ENCODE data around the gene SPAG4. TPM values are rescaled to one million over a fixed set of nuclear protein-coding genes. Genes with fewer than 3 reads are reported as not detected.

Gene SPAG4
- total RNA-seq, 1 donor from 2014 or later: 1.9 TPM

DNA sequence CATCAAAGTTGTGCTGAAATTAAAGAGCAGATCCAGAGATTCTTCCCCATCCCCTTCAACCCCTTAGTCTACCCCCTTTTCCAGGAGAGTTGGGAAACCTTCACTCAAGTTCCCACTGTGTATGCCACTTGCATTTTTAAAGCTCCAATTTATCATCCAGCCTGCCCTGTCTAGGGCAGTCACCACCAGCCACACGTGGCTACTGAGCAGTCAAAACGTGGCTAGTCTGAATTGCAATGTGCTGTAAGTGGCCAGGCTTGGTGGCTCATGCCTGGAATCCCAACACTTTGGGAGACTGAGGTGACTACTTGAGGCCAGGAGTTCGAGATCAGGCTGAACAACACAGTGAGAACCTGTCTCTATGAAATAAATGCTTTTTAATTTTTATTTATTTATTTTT, 38.8 kb upstream of the SPAG4 start:
- H3K4me1 Mint-ChIP-seq (ENCODE audit: unreplicated experiment): no peaks in the 10 kb centered on the region
- no peak for DNase-seq (ENCODE audit: extremely low spot score, unreplicated experiment)
- H3K36me3 Mint-ChIP-seq (ENCODE audit: unreplicated experiment): peaks cover 3% of the 10 kb centered on the region
- peaks cover 16% of the 10 kb centered on the region for H3K9me3 Mint-ChIP-seq (ENCODE audit: unreplicated experiment)
- TF ChIP-seq, protein P1, sequence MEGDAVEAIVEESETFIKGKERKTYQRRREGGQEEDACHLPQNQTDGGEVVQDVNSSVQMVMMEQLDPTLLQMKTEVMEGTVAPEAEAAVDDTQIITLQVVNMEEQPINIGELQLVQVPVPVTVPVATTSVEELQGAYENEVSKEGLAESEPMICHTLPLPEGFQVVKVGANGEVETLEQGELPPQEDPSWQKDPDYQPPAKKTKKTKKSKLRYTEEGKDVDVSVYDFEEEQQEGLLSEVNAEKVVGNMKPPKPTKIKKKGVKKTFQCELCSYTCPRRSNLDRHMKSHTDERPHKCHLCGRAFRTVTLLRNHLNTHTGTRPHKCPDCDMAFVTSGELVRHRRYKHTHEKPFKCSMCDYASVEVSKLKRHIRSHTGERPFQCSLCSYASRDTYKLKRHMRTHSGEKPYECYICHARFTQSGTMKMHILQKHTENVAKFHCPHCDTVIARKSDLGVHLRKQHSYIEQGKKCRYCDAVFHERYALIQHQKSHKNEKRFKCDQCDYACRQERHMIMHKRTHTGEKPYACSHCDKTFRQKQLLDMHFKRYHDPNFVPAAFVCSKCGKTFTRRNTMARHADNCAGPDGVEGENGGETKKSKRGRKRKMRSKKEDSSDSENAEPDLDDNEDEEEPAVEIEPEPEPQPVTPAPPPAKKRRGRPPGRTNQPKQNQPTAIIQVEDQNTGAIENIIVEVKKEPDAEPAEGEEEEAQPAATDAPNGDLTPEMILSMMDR (IDR thresholded peaks at IDR 0.05): no peak
- peaks cover 9% of the 10 kb centered on the region for H3K27me3 Mint-ChIP-seq (ENCODE audit: unreplicated experiment)
- no peak overlapping the region for H3K27ac Mint-ChIP-seq (ENCODE audit: unreplicated experiment)
- H3K4me3 Mint-ChIP-seq (ENCODE audit: unreplicated experiment): no peak overlapping the region

DNA sequence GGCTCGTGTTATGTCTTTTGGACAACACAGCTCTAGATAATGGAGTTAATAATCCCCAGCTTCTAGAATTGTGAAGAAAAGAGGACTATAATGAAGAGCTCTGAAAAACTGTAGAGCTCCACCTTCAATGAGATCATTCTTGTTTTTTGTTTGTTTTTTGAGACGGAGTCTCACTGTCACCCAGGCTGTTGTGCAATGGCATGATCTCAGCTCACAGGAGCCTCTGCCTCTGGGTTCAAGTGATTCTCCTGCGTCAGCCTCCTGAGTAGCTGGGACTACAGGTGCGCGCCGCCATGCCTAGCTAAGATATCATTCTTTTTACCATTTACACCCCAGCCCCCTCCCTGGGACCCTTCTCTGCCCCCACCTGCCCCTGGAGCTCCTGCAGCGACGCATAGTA, 37.2 kb upstream of the SPAG4 start:
- H3K9me3 Mint-ChIP-seq (ENCODE audit: unreplicated experiment): peaks cover 11% of the 10 kb centered on the region
- H3K4me3 Mint-ChIP-seq (ENCODE audit: unreplicated experiment): no peak overlapping the region
- no peak overlapping the region for H3K27ac Mint-ChIP-seq (ENCODE audit: unreplicated experiment)
- TF ChIP-seq, protein P1 (IDR thresholded peaks at IDR 0.05): no peak
- H3K27me3 Mint-ChIP-seq (ENCODE audit: unreplicated experiment): peaks cover 9% of the 10 kb centered on the region
- no peaks in the 10 kb centered on the region for H3K4me1 Mint-ChIP-seq (ENCODE audit: unreplicated experiment)
- no peak for DNase-seq (ENCODE audit: extremely low spot score, unreplicated experiment)
- peaks cover 3% of the 10 kb centered on the region for H3K36me3 Mint-ChIP-seq (ENCODE audit: unreplicated experiment)

DNA sequence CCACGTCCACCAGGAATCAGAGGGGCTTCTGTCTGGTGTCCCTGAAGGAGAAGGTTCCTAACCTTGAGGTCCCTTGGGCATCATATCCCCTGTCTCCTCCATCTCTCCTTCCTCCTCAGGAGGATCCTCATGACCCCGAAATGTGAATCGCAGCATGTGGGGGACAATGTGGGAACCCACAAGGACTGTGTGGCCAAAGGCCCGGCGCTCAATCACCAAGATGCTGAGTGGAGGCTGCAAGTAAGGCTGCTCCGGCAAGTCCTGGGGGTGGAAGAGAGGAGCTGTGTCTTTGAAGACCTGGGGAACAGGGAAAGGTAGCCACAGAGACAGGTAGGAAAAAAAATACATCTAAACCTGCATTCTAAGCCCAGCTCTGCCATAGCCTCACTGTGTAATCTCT, 36.4 kb upstream of the SPAG4 start:
- Mint-ChIP-seq H3K9me3 (ENCODE audit: unreplicated experiment) (peaks cover 7% of the 10 kb centered on the region), H3K27ac (ENCODE audit: unreplicated experiment) (no peak overlapping the region), H3K27me3 (ENCODE audit: unreplicated experiment) (peaks cover 9% of the 10 kb centered on the region), H3K4me3 (ENCODE audit: unreplicated experiment) (no peak overlapping the region), H3K36me3 (ENCODE audit: unreplicated experiment) (no peaks in the 10 kb centered on the region), H3K4me1 (ENCODE audit: unreplicated experiment) (no peaks in the 10 kb centered on the region)
- DNase-seq (ENCODE audit: extremely low spot score, unreplicated experiment): no peak
- TF ChIP-seq, protein P1 (IDR thresholded peaks at IDR 0.05): no peak

DNA sequence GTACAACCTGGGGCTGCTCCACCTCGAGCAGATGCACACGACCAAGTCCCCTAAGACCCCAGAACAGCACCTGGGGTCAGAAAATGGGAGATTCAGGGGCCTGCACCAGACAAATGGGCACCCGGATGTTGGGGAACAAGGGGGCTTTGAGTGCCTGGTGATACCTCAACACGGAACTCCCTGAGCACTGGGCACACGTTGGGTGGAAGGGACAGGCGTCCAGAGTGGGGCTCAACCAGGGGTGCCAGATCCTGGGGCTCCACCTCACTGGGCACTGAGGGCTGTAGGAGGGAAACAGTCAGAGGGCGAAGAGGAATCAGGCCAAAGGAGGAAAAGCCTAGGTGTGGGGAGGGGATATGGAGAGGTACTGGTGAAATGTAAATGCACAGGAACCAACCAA, 33.5 kb upstream of the SPAG4 start:
- no peaks in the 10 kb centered on the region for H3K27me3 Mint-ChIP-seq (ENCODE audit: unreplicated experiment)
- H3K9me3 Mint-ChIP-seq (ENCODE audit: unreplicated experiment): peaks cover 4% of the 10 kb centered on the region
- H3K4me1 Mint-ChIP-seq (ENCODE audit: unreplicated experiment): no peaks in the 10 kb centered on the region
- H3K4me3 Mint-ChIP-seq (ENCODE audit: unreplicated experiment): no peak overlapping the region
- TF ChIP-seq, protein P1 (IDR thresholded peaks at IDR 0.05): no peak
- no peak for DNase-seq (ENCODE audit: extremely low spot score, unreplicated experiment)
- no peaks in the 10 kb centered on the region for H3K36me3 Mint-ChIP-seq (ENCODE audit: unreplicated experiment)
- H3K27ac Mint-ChIP-seq (ENCODE audit: unreplicated experiment): no peak overlapping the region

DNA sequence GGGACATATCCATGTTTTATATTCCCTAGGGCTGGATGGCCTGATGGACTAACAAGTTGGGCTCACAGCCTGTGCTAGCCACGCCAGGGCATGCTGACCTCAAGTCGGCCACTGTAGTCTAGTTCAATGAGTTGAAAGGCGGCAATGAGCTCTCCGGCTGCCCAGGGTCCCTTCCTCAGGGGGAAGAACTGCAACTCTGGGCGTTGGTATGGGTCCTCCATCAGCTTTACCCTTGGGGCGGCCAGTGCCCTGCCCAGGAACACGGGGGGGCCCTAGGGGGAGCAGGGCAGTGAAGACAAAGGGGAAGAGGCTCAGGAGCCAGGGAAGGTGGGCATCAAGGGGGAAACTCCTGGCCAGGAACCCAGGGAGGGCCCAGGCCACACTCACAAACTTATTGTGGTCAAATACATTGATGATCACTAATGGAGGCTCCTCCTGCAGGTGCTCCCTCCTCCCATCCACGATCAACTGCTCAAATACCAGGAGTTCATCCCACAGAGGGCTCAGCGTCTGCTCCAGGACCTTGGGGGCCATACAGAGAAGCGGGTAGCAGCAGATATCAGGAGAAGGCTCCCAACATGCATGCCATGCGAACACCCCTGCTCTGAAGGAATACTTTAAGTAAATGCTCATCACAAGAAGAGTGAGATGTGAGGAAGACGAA, 32.8 kb upstream of the SPAG4 start:
- H3K27ac Mint-ChIP-seq (ENCODE audit: unreplicated experiment): no peak overlapping the region
- H3K9me3 Mint-ChIP-seq (ENCODE audit: unreplicated experiment): peaks cover 4% of the 10 kb centered on the region
- H3K4me3 Mint-ChIP-seq (ENCODE audit: unreplicated experiment): no peak overlapping the region
- H3K36me3 Mint-ChIP-seq (ENCODE audit: unreplicated experiment): no peaks in the 10 kb centered on the region
- H3K27me3 Mint-ChIP-seq (ENCODE audit: unreplicated experiment): no peaks in the 10 kb centered on the region
- TF ChIP-seq, protein P1 (IDR thresholded peaks at IDR 0.05): no peak
- DNase-seq (ENCODE audit: extremely low spot score, unreplicated experiment): no peak
- no peaks in the 10 kb centered on the region for H3K4me1 Mint-ChIP-seq (ENCODE audit: unreplicated experiment)

Measured in osteocyte (in vitro differentiated cells).